SJCRH30 (cell line): ENCODE data around the gene PLEKHM3. TPM values are rescaled to one million over a fixed set of nuclear protein-coding genes. Genes with fewer than 3 reads are reported as not detected.

Experiments used
- DNase-seq, 2 experiments: peaks; one replicate each; pipeline ENCODE4 v3.0.0-alpha.2; 2015 to 2020
- H3K27ac ChIP-seq: fragments of 250-450 bp; sonication (Bioruptor Pico); 2 replicates; pipeline ENCODE4 v1.5.1; 2020; ENCODE audit warnings: mild to moderate bottlenecking, moderate library complexity
- H3K27me3 ChIP-seq: fragments of 250-450 bp; sonication (Bioruptor Pico); 2 replicates; pipeline ENCODE4 v1.5.1; 2020; ENCODE audit warnings: mild to moderate bottlenecking, moderate library complexity
- H3K36me3 ChIP-seq: fragments of 250-450 bp; sonication (Bioruptor Pico); 2 replicates; pipeline ENCODE4 v1.5.1; 2020; ENCODE audit warnings: mild to moderate bottlenecking, moderate library complexity
- H3K4me1 ChIP-seq: fragments of 250-450 bp; sonication (Bioruptor Pico); 2 replicates; pipeline ENCODE4 v1.5.1; 2020; ENCODE audit warnings: mild to moderate bottlenecking, moderate library complexity
- H3K4me3 ChIP-seq: fragments of 250-450 bp; sonication (Bioruptor Pico); 2 replicates; pipeline ENCODE4 v1.5.1; 2020; ENCODE audit warnings: mild to moderate bottlenecking, moderate library complexity
- H3K9me3 ChIP-seq: fragments of 250-450 bp; sonication (Bioruptor Pico); replicated peaks from 2 replicates; pipeline ENCODE4 v1.5.1; 2020; ENCODE audit warnings: mild to moderate bottlenecking, moderate library complexity
- total RNA-seq: library from RNA; depleted of rRNA; stranded (reverse); fragments of >200 nt; shearing (Covaris generic); gene quantifications from 2 replicates; pipeline ENCODE4 v1.2.3, GENCODE V29; 2014

Gene PLEKHM3
- total RNA-seq, 1 experiment from 2014 or later = 6.1 TPM

GRCh38 chr2:207987025-207987716, 38.2 kb downstream of the PLEKHM3 start:
- no peak for DNase-seq
- Histone ChIP-seq H3K4me1 (peaks cover under 1% of the 10 kb centered on the region; the same call in 1 of the 2 replicates), H3K27ac (no peak overlapping the region), H3K4me3 (no peak overlapping the region), H3K27me3 (no peaks in the 10 kb centered on the region), H3K36me3 (no peaks in the 10 kb centered on the region), H3K9me3 (no peaks in the 10 kb centered on the region)

GRCh38 chr2:207984765-207985480, 40.4 kb downstream of the PLEKHM3 start:
- H3K4me1 ChIP-seq = no peaks in the 10 kb centered on the region
- DNase-seq = no peak
- H3K27me3 ChIP-seq = no peaks in the 10 kb centered on the region
- H3K9me3 ChIP-seq = no peaks in the 10 kb centered on the region
- no peak overlapping the region for H3K27ac ChIP-seq
- no peak overlapping the region for H3K4me3 ChIP-seq
- H3K36me3 ChIP-seq = no peaks in the 10 kb centered on the region

- Histone ChIP-seq H3K4me3 (no peak overlapping the region), H3K27me3 (no peaks in the 10 kb centered on the region), H3K9me3 (no peaks in the 10 kb centered on the region), H3K4me1 (no peaks in the 10 kb centered on the region), H3K36me3 (no peaks in the 10 kb centered on the region), H3K27ac (no peak overlapping the region)
- no peak for DNase-seq
These were observed 41.7 kb downstream of the PLEKHM3 start for GRCh38 chr2:207983641-207984042.

- no peaks in the 10 kb centered on the region for H3K36me3 ChIP-seq
- H3K27me3 ChIP-seq = no peaks in the 10 kb centered on the region
- no peak overlapping the region for H3K4me3 ChIP-seq
- H3K9me3 ChIP-seq = no peaks in the 10 kb centered on the region
- H3K27ac ChIP-seq = no peak overlapping the region
- DNase-seq = no peak
- no peaks in the 10 kb centered on the region for H3K4me1 ChIP-seq
These were observed 47.0 kb downstream of the PLEKHM3 start for GRCh38 chr2:207978177-207978948.

GRCh38 chr2:207975921-207976320, 49.4 kb downstream of the PLEKHM3 start:
- H3K4me3 ChIP-seq = no peak overlapping the region
- H3K27me3 ChIP-seq = no peaks in the 10 kb centered on the region
- no peak for DNase-seq
- no peaks in the 10 kb centered on the region for H3K9me3 ChIP-seq
- no peaks in the 10 kb centered on the region for H3K36me3 ChIP-seq
- H3K27ac ChIP-seq = no peak overlapping the region
- no peaks in the 10 kb centered on the region for H3K4me1 ChIP-seq

GRCh38 chr2:207974216-207974605, 51.1 kb downstream of the PLEKHM3 start:
- Histone ChIP-seq H3K9me3 (no peaks in the 10 kb centered on the region), H3K4me1 (peaks cover 9% of the 10 kb centered on the region), H3K27me3 (no peaks in the 10 kb centered on the region), H3K36me3 (no peaks in the 10 kb centered on the region), H3K4me3 (no peak overlapping the region), H3K27ac (no peak overlapping the region)
- DNase-seq = no peak

- H3K9me3 ChIP-seq = no peaks in the 10 kb centered on the region
- peaks cover 9% of the 10 kb centered on the region for H3K4me1 ChIP-seq
These were observed 54.5 kb downstream of the PLEKHM3 start for GRCh38 chr2:207970826-207971180.

GRCh38 chr2:207970147-207970825, 55.0 kb downstream of the PLEKHM3 start:
- DNase-seq = no peak
- Histone ChIP-seq H3K4me3 (no peak overlapping the region), H3K9me3 (no peaks in the 10 kb centered on the region), H3K4me1 (peaks cover 9% of the 10 kb centered on the region), H3K27me3 (no peaks in the 10 kb centered on the region), H3K36me3 (no peaks in the 10 kb centered on the region), H3K27ac (no peak overlapping the region)

More at GRCh38 chr2:207970826-207971180, 54.5 kb downstream of the PLEKHM3 start:
- no peak for DNase-seq
- Histone ChIP-seq H3K4me3 (no peak overlapping the region), H3K27me3 (no peaks in the 10 kb centered on the region), H3K36me3 (no peaks in the 10 kb centered on the region), H3K27ac (no peak overlapping the region)

GRCh38 chr2:207969249-207969648, 56.1 kb downstream of the PLEKHM3 start:
- Histone ChIP-seq H3K36me3 (no peaks in the 10 kb centered on the region), H3K27ac (no peak overlapping the region), H3K4me3 (no peak overlapping the region), H3K27me3 (no peaks in the 10 kb centered on the region), H3K4me1 (peaks cover 9% of the 10 kb centered on the region), H3K9me3 (no peaks in the 10 kb centered on the region)
- DNase-seq = peak in 1 of 2 experiments; percentile 5

- Histone ChIP-seq H3K4me3 (no peak overlapping the region), H3K4me1 (peaks cover 9% of the 10 kb centered on the region), H3K36me3 (no peaks in the 10 kb centered on the region), H3K9me3 (no peaks in the 10 kb centered on the region; the same call in 1 of the 2 replicates), H3K27me3 (no peaks in the 10 kb centered on the region), H3K27ac (no peak overlapping the region)
- DNase-seq = no peak
These were observed 58.2 kb downstream of the PLEKHM3 start for GRCh38 chr2:207967121-207967520.

- Histone ChIP-seq H3K4me3 (no peak overlapping the region), H3K9me3 (no peaks in the 10 kb centered on the region; the same call in 1 of the 2 replicates), H3K4me1 (no peaks in the 10 kb centered on the region), H3K27me3 (no peaks in the 10 kb centered on the region), H3K36me3 (no peaks in the 10 kb centered on the region), H3K27ac (no peak overlapping the region)
- DNase-seq = no peak
These were observed 64.4 kb downstream of the PLEKHM3 start for GRCh38 chr2:207960911-207961310.

GRCh38 chr2:207960090-207960489, 65.2 kb downstream of the PLEKHM3 start:
- Histone ChIP-seq H3K9me3 (no peaks in the 10 kb centered on the region; the same call in 1 of the 2 replicates), H3K27me3 (no peaks in the 10 kb centered on the region), H3K4me1 (no peaks in the 10 kb centered on the region), H3K27ac (no peak overlapping the region), H3K36me3 (no peaks in the 10 kb centered on the region), H3K4me3 (no peak overlapping the region)
- DNase-seq = no peak

GRCh38 chr2:207956771-207957170, 68.6 kb downstream of the PLEKHM3 start:
- H3K36me3 ChIP-seq = no peaks in the 10 kb centered on the region
- H3K9me3 ChIP-seq = no peaks in the 10 kb centered on the region; the same call in 1 of the 2 replicates
- H3K4me1 ChIP-seq = no peaks in the 10 kb centered on the region
- DNase-seq = no peak
- no peak overlapping the region for H3K27ac ChIP-seq
- no peaks in the 10 kb centered on the region for H3K27me3 ChIP-seq
- no peak overlapping the region for H3K4me3 ChIP-seq

- Histone ChIP-seq H3K27ac (no peak overlapping the region), H3K4me1 (no peaks in the 10 kb centered on the region), H3K4me3 (no peak overlapping the region), H3K27me3 (no peaks in the 10 kb centered on the region), H3K9me3 (no peaks in the 10 kb centered on the region), H3K36me3 (no peaks in the 10 kb centered on the region)
- DNase-seq = no peak
These were observed 69.9 kb downstream of the PLEKHM3 start for GRCh38 chr2:207955456-207955855.
